Activated CD8-positive, alpha-beta memory T cell treated with anti-CD3 and anti-CD28 coated beads for 4 hours (primary cell): ENCODE measurements around the gene IRAG1.

Experiments
- DNase-seq, 2 donors: peaks; one replicate each; pipeline ENCODE4 v3.0.0-alpha.2; 2020; ENCODE audit warnings: low read depth in 2 of 2

IRAG1 gene

GRCh38 chr11:10666556-10667520, 26.7 kb downstream of the IRAG1 start:
- DNase-seq = no peak

- DNase-seq = no peak
These were observed 29.1 kb downstream of the IRAG1 start for GRCh38 chr11:10664496-10664895.

- DNase-seq = no peak
These were observed 29.6 kb downstream of the IRAG1 start for GRCh38 chr11:10663990-10664389.

- no peak for DNase-seq
These were observed 30.2 kb downstream of the IRAG1 start for GRCh38 chr11:10663365-10663764.

GRCh38 chr11:10660323-10660722, 33.2 kb downstream of the IRAG1 start:
- DNase-seq = no peak

GRCh38 chr11:10659339-10660216, 34.0 kb downstream of the IRAG1 start:
- no peak for DNase-seq

- no peak for DNase-seq
These were observed 34.8 kb downstream of the IRAG1 start for GRCh38 chr11:10658621-10659338.

GRCh38 chr11:10657308-10658271, 36.0 kb downstream of the IRAG1 start:
- no peak for DNase-seq

- no peak for DNase-seq
These were observed 37.5 kb downstream of the IRAG1 start for GRCh38 chr11:10655943-10656576.

- DNase-seq = no peak
These were observed 38.3 kb downstream of the IRAG1 start for GRCh38 chr11:10655227-10655626.

- DNase-seq = no peak
These were observed 38.8 kb downstream of the IRAG1 start for GRCh38 chr11:10654811-10655150.

- DNase-seq = peak in 1 of 2 donors; percentile 12
These were observed 39.4 kb downstream of the IRAG1 start for GRCh38 chr11:10653946-10654810.

- DNase-seq = no peak
These were observed 40.3 kb downstream of the IRAG1 start for GRCh38 chr11:10653261-10653660.

- DNase-seq = no peak
These were observed 41.7 kb downstream of the IRAG1 start for GRCh38 chr11:10651656-10652361.

GRCh38 chr11:10650630-10651029, 42.9 kb downstream of the IRAG1 start:
- DNase-seq = no peak

- no peak for DNase-seq
These were observed 43.4 kb downstream of the IRAG1 start for GRCh38 chr11:10650166-10650565.

- no peak for DNase-seq
These were observed 44.7 kb downstream of the IRAG1 start for GRCh38 chr11:10648871-10649270.

GRCh38 chr11:10646681-10647355, 46.7 kb downstream of the IRAG1 start:
- DNase-seq = no peak
